Measurements from ENCODE around the gene RAMP3. TPM values are rescaled to one million over a fixed set of nuclear protein-coding genes. Genes with fewer than 3 reads are reported as not detected.
A peak's percentile ranks its signal among the peaks of the same experiment; 100 is the strongest.

RAMP3 gene
- total and polyA plus RNA-seq, 7 donors, result 9.9 to 18.0 (median 16.3) TPM

DNA sequence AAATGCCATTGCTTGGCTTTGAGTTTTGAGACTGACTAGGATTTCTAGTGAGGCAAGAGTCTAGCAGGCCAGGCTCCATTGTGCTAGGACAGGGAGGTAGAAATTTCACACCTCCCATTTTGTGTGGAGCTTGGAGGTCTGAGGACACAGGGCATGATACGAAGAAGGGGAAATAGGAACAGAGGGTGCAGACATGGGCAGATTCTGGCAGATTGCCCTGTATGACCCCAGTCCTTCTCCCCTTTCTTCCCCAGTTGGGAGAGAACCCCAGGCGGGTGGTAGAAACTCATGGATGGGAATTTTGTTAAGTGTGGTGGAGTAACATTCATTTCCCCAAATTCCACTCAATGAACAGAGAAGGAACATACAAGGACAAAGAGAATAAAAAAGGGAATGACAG, 54.4 kb downstream of the RAMP3 start:
- Histone ChIP-seq H3K27me3 (ENCODE audit: insufficient read depth in 3 of 3, low read length in 2 of 3) (peaks cover 0 to 37% (median 5%) of the 10 kb centered on the region in 3 donors), H3K4me3 (no peak overlapping the region), H3K27ac (no peak overlapping the region), H3K4me1 (no peaks in the 10 kb centered on the region), H3K36me3 (ENCODE audit: insufficient read depth in 1 of 2, low read depth in 1 of 2) (no peaks in the 10 kb centered on the region), H3K9me3 (no peaks in the 10 kb centered on the region)
- intact Hi-C loops (cut with DNase I), result no loop called here
- WGBS, 3 donors, result 91 to 97% (median 94%) methylated on average over 2 of the region's 2 CpGs
- TF ChIP-seq, protein P1, sequence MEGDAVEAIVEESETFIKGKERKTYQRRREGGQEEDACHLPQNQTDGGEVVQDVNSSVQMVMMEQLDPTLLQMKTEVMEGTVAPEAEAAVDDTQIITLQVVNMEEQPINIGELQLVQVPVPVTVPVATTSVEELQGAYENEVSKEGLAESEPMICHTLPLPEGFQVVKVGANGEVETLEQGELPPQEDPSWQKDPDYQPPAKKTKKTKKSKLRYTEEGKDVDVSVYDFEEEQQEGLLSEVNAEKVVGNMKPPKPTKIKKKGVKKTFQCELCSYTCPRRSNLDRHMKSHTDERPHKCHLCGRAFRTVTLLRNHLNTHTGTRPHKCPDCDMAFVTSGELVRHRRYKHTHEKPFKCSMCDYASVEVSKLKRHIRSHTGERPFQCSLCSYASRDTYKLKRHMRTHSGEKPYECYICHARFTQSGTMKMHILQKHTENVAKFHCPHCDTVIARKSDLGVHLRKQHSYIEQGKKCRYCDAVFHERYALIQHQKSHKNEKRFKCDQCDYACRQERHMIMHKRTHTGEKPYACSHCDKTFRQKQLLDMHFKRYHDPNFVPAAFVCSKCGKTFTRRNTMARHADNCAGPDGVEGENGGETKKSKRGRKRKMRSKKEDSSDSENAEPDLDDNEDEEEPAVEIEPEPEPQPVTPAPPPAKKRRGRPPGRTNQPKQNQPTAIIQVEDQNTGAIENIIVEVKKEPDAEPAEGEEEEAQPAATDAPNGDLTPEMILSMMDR (IDR thresholded peaks at IDR 0.05), result no peak
- DNase-seq (peak in 1 of 2 donors; percentile 1), ATAC-seq (no peak)

DNA sequence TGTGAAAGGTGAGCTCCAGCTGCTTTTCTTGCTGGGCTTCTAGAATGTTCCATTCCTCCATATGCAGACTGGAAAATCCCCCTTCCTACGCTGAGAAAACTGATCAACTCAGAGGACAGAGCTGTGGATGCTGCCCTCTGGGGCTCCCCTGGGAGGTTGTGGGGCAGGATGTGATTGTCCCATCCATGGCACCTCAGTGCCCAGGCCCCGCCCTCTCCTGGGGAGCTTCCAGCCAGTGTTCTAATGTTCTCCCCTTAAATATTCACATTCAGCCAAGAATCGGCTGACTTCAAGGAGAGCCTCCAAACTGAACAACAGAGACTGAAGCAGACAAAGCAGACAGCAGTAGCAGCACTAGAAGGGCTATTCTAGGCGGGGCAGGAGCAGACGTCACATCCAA, 55.0 kb downstream of the RAMP3 start:
- Histone ChIP-seq H3K9me3 (no peaks in the 10 kb centered on the region), H3K4me3 (no peak overlapping the region), H3K27me3 (ENCODE audit: insufficient read depth in 3 of 3, low read length in 2 of 3) (peaks cover 0 to 41% (median 5%) of the 10 kb centered on the region in 3 donors), H3K4me1 (no peaks in the 10 kb centered on the region), H3K27ac (no peak overlapping the region), H3K36me3 (ENCODE audit: insufficient read depth in 1 of 2, low read depth in 1 of 2) (no peaks in the 10 kb centered on the region)
- TF ChIP-seq, protein P1 (IDR thresholded peaks at IDR 0.05), result no peak
- WGBS, 3 donors, result 74 to 84% (median 74%) methylated on average over 5 of the region's 5 CpGs
- DNase-seq, result peak in 1 of 2 donors; percentile 2
- intact Hi-C loops (cut with DNase I), result no loop called here
- ATAC-seq, result no peak

DNA sequence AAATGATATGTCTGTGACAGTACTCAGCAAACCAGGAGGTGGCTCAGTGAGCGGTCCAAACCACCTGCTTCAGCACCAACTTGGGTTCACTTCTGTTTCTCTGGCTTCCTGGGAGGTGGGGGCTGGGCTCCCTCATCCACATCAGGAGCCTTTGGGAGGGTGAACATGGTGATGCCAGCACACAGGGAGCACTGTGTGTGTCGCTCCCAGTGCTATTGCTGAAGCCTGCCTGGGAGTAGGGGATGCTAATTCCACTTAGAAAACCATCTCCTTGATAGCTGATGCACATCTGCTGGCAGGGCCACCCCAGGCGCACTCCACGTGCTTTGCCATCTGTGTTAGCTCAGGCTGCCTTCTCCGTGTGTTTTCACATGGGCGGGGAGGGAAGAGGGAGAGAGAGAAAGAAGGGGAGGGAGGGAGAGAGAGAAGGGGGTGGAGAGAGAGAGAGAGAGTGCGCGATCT, 58.0 kb downstream of the RAMP3 start:
- ATAC-seq (no peak), DNase-seq (no peak)
- H3K27me3 ChIP-seq (ENCODE audit: insufficient read depth in 3 of 3, low read length in 2 of 3), result peaks cover 0 to 41% (median 5%) of the 10 kb centered on the region in 3 donors
- 22 to 26% (median 22%) methylated on average over 8 of the region's 8 CpGs for WGBS, 3 donors
- no peaks in the 10 kb centered on the region for H3K36me3 ChIP-seq (ENCODE audit: insufficient read depth in 1 of 2, low read depth in 1 of 2)
- TF ChIP-seq, protein P1 (IDR thresholded peaks at IDR 0.05), result no peak
- intact Hi-C loops (cut with DNase I), result no loop called here
- no peaks in the 10 kb centered on the region for H3K4me1 ChIP-seq
- no peak overlapping the region for H3K4me3 ChIP-seq
- H3K9me3 ChIP-seq, result no peaks in the 10 kb centered on the region
- H3K27ac ChIP-seq, result no peak overlapping the region

DNA sequence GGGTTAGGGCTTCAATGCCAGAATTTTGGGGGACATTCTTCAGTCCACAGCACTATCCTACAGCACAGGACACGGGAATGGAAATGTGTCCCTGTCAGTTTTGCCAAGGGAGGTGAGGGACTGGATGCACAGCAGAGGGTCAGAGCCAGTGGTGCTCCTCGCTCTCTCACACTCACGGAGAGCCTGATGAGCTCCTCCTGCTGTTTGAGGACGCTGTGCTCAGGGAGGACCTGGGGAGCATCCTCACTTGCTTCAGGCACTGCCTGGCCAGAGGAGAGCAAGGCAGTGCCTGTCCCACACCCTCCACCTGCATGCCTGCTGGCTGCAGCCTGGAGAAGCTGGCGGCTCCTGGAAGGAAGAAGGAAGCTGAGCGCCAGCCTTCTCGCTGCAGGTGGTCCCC, 58.6 kb downstream of the RAMP3 start:
- ATAC-seq, result no peak
- intact Hi-C loops (cut with DNase I), result no loop called here
- H3K27me3 ChIP-seq (ENCODE audit: insufficient read depth in 3 of 3, low read length in 2 of 3), result peaks cover 0 to 41% (median 5%) of the 10 kb centered on the region in 3 donors

More for the DNA sequence above, 58.6 kb downstream of the RAMP3 start:
- WGBS, 3 donors, result 56 to 77% (median 58%) methylated on average over 6 to 7 of the region's 7 CpGs
- no peaks in the 10 kb centered on the region for H3K9me3 ChIP-seq
- DNase-seq, result no peak
- TF ChIP-seq, protein P1 (IDR thresholded peaks at IDR 0.05), result no peak
- H3K4me1 ChIP-seq, result no peaks in the 10 kb centered on the region
- H3K36me3 ChIP-seq (ENCODE audit: insufficient read depth in 1 of 2, low read depth in 1 of 2), result no peaks in the 10 kb centered on the region
- no peak overlapping the region for H3K27ac ChIP-seq
- H3K4me3 ChIP-seq, result no peak overlapping the region

Measured in psoas muscle (tissue), 8 donors.